HG03097 (cell line): Measurements from ENCODE around the gene UGT2A2.
"Not testable (repeated sequence)": the region's sequence is repeated elsewhere in the genome, so short reads cannot be mapped to it uniquely, and the experiment has no call there.

Experiments used
- ATAC-seq: cut with Tn5 transposase; IDR thresholded peaks from one replicate; pipeline ENCODE4 v1.9.1; 2021; ENCODE audit not compliant: unreplicated experiment, low FRiP score

Gene UGT2A2

GRCh38 chr4:69639542-69639941 lies at the start of gene UGT2A2:
Gene UGT2A2 (minus strand): TSS chr4:69639642. CDS start chr4:69639640, 2 bp downstream.
- no peak for ATAC-seq

DNA sequence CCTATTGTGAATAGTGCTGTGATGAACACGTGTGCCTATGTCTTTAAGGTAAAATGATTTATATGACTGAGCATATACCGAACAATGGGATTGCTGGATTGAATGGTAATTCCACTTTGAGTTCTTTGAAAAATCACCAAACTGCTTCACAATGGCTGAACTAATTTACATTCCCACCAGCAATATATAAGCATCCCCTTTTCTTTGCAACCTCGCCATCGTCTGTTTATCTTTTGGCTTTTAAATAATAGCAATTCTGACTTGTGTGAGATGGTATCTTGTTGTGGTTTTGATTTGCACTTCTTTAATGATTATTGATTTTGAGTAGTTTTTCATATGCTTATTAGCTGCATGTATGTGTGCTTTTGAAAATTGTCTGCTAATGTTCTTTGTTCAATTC lies 45.4 kb upstream of the UGT2A2 start:
- ATAC-seq: no peak

GRCh38 chr4:69668680-69669079 lies 29.2 kb upstream of the UGT2A2 start:
- ATAC-seq: no peak

DNA sequence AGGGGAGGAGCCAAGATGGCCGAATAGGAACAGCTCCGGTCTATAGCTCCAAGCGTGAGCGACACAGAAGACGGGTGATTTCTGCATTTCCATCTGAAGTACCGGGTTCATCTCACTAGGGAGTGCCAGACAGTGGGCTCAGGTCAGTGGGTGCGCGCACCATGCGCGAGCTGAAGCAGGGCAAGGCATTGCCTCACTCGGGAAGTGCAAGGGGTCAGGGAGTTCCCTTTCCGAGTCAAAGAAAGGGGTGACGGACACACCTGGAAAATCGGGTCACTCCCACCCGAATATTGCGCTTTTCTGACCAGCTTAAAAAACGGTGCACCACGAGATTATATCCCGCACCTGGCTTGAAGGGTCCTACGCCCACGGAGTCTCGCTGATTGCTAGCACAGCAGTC lies 24.6 kb upstream of the UGT2A2 start:
- ATAC-seq: not testable (repeated sequence)

DNA sequence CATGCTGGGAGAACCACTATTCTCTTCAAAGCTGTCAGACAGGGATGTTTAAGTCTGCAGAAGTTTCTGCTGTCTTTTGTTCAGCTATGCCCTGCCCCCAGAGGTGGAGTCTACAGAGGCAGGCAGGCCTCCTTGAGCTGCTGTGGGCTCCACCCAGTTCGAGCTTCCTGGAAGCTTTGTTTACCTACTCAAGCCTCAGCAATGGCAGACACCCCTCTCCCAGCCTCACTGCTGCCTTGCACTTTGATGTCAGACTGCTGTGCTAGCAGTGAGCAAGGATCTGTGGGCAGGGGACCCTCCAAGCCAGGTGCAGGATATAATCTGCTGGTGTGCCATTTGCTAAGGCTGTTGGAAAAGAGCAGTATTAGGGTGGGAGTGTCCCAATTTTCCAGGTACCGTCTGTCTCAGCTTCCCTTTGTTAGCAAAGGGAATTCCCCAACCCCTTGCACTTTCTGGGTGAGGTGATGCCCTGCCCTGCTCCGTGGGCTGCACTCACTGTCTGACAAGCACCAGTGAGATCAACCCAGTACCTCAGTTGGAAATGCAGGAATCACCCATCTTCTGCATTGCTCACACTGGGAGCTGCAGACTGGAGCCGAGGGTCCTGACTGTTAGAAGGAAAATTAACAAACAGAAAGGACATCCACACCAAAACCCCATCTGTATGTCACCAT lies 21.8 kb upstream of the UGT2A2 start:
- ATAC-seq: not testable (repeated sequence)

- no peak for ATAC-seq
Observed at GRCh38 chr4:69658133-69658532, 18.7 kb upstream of the UGT2A2 start.

DNA sequence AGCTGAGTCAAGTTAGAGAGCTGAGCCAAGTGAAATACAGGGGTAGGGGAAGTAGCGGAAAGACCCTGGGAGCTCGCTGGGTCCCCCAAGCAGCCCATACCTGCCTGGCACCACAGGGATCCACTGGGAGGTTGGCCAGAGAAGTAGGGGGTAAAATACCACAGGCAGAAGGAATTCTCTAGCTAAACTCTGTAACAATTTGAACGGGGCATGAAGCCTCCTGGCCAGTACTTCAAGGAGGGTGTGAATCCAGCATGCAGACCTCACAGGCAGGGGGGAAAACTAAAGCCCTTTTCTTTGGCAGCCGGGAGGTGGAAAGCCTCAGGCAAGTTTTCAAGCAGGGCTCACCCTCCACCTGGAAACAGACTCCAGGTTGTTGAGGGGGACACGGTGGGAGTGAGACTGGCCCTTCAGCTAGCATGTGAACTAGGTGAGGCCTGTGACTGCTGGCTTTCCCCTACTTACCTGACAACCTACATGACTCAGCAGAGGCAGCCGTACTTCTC lies 17.3 kb upstream of the UGT2A2 start:
- no peak for ATAC-seq

GRCh38 chr4:69653147-69653546 lies 13.7 kb upstream of the UGT2A2 start, which contains the start of gene UGT2A1:
Gene UGT2A1 (minus strand): TSS chr4:69653247. CDS start chr4:69647644, 5,603 bp downstream.
- ATAC-seq: no peak

DNA sequence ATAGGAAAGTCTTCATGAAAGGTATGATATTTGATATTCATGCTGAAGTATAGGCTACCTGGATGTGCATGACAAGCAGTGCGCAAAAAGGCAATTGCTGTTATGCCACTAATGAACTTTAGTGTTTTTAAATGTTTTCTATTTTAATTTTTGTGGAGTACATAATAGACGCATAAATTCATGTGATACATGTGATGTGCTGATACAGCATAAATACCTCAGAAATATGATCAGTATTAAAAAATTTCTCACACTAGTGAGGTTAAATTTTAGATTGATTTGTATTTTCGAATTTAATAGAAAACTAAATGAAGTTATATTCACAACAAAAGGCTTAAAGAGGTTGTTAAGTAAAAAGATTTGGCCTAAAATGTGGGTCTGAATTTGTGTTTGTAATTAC lies 11.4 kb upstream of the UGT2A2 start:
- no peak for ATAC-seq

DNA sequence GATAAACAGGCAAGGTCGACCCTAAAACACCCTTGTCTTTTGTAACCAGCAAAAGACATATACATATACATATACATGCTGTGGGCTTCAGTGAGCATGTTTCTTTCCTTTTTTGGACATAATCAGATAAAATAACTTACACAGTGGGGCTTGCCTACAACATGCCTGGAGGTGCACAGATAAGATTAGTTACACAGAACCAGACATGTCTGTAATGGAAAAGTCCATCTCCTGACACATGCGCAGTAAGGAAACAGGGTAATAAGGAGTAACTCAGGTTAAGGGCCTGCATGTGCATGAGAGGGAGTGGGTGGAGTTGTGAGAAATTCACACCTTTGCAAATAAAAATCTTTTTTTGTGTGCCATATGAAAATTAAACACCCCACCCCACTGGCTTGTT lies 10.2 kb upstream of the UGT2A2 start:
- ATAC-seq: no peak

DNA sequence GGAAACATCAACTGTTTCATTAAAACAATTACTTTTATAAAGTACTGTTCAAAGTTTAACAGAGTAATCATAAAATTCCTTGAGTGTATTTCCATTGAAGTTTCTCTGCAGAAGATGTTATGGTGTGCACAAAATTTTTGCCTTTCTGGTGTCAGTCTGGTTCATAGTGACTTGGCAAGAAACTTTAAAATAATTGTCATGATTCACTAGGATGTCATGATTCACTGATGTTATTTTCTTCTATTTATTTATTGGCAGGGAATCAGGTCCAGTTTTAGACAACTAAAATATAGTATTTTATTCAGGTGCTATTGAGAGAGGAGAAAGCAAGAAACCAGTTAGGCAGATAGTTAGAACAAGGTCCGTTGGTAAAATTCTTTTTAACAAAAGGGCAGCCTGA lies 9.8 kb upstream of the UGT2A2 start:
- ATAC-seq: no peak

- ATAC-seq: no peak
Observed at GRCh38 chr4:69642961-69643360, 3.5 kb upstream of the UGT2A2 start.

- ATAC-seq: no peak
Observed at GRCh38 chr4:69640289-69640688, 847 bp upstream of the UGT2A2 start.

- ATAC-seq: no peak
Observed at GRCh38 chr4:69617083-69617694, 22.3 kb downstream of the UGT2A2 start.

- ATAC-seq: no peak
Observed at GRCh38 chr4:69610484-69610883, 29.0 kb downstream of the UGT2A2 start.

DNA sequence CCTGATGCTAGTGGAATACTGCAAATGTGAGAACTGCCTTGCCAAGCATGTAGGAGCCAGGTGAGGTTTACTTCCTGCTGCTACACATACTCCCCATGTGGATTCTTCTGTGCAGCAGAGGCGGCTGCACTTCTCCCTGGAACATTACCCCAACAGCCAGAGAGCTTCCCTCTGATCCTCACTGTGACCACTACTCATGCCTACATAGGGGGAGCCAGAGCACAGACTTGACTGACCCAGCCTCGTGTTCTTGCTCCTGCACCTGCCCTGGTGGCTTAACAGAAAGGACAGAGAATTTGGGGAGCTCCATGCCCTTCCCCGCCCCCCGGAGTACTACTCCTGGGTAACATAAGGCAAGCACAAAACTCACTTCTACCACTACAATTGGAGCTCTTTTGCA lies 38.4 kb downstream of the UGT2A2 start:
- ATAC-seq: no peak

DNA sequence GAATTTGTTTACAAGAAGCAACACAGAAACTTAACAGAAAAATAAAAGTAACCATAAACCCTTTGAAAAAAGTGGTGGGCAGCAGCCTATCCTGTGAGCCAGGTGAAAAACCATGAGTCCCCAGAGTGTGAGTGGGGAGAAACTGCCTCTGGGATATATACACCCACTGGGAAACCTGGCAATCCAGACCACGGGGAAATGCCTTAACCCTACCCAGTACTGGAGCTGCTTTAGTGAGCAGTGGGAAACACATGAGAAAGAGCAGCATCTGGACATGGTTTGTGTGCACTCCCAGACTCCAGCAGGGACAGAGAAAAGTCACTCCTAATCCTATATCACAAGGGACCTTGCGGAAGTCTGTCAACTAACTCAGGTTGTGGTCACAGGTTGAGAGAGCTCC lies 39.4 kb downstream of the UGT2A2 start:
- no peak for ATAC-seq

GRCh38 chr4:69594382-69594781 lies 45.1 kb downstream of the UGT2A2 start:
- no peak for ATAC-seq

- ATAC-seq: no peak
Observed at GRCh38 chr4:69591364-69591763, 48.1 kb downstream of the UGT2A2 start.

- ATAC-seq: no peak
Observed at GRCh38 chr4:69589884-69590283, 49.6 kb downstream of the UGT2A2 start.

DNA sequence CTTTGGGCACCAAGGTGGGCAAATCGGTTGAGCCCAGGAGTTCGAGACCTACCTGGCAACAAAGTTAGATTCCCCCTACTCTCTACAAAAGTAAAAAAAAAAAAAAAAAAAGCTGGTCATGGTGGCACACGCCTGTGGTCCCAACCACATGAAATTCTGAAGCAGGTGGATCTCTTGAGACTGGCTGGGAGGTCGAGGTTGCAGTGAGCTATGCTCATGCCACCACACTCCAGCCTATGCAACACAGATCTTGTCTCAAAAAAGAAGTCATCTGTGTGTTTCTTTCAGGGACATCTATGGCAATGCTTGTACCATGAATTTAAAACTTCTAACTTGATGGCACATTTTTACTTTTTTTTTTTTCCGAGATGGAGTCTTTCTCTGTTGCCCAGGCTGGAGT lies 55.3 kb downstream of the UGT2A2 start:
- no peak for ATAC-seq

- no peak for ATAC-seq
Observed at GRCh38 chr4:69583543-69583942, 55.9 kb downstream of the UGT2A2 start.
